GM21786 (cell line): ENCODE results near the gene POLA2.
"Not testable (repeated sequence)": the region's sequence is repeated elsewhere in the genome, so short reads cannot be mapped to it uniquely, and the experiment has no call there.

Experiments
- ATAC-seq: cut with Tn5 transposase; IDR thresholded peaks from one replicate; pipeline ENCODE4 v1.9.1; 2021; ENCODE audit not compliant: unreplicated experiment

POLA2 gene

DNA sequence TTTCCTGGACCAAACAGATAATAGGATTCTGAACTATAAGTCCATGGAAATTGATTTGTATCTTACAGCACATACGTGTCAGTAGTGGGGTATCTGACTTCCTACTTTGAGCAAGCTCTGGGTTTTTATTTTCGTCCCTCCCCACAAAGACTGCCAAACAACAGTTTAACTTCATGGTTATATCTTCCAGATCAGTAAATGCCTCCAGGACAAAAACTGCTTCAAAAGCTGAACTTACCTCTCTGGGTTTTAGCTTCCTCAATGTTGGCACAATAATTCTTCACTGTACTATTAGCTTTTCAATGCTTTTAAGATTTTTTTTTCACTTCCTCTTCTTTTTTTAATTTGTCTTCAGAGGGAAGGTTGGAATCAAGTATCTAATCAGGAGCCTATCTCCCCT is 67.7 kb downstream of the POLA2 start:
- no peak for ATAC-seq

DNA sequence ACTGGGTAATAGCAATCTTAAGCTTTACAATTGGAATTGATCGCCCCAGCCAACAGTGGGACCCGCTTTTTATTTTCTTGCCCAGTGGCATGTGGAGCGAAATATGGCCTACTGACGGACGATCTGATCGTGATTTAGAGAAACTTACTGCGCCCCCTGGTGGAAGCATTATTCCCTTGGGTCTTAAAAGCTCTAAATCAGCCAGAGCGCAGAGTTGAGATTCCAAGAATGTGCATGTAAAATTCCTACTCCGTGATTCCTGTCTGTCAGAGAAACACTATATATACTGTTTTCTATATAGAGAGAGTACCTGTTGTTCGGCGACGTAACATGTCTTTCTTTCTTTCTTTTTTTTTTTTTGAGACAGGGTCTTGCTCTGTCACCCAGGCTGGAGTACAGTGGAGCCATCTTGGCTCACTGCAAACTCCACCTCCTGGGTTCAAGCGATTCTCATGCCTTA is 68.2 kb downstream of the POLA2 start:
- ATAC-seq, result no peak

DNA sequence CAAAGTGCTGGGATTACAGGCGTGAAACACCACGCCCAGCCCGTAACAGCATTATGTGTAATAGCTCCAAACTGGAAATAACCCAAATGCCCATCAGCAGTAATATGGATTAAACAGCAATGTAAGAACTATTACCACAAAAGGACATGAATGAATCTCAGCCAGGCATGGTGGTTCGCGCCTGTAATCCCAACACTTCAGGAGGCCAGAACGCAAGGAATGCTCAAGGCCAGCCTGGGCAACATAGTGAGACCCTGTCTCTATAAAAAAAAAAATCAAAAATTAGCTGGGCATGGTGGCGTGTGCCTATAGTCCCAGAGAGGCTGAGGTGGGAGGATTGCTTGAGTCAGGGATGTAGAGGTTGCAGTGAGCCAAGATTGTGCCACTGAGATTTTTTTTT is 68.8 kb downstream of the POLA2 start:
- no peak for ATAC-seq

DNA sequence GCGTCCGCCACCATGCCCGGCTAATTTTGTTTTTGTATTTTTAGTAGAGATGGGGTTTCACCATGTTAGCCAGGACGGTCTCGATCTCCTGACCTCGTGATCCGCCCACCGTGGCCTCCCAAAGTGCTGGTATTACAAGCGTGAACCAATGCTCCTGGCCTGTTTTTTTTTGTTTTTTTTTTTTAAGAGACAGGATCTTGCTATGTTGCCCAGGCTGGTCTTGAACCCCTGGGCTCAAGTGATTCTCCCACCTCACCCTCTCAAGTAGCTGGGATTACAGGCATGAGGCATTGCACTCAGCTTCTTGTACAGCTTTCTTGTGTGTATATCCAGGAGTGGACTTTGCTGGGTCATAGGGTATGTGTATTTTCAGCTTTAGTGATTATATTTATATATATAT is 70.8 kb downstream of the POLA2 start:
- not testable (repeated sequence) for ATAC-seq

DNA sequence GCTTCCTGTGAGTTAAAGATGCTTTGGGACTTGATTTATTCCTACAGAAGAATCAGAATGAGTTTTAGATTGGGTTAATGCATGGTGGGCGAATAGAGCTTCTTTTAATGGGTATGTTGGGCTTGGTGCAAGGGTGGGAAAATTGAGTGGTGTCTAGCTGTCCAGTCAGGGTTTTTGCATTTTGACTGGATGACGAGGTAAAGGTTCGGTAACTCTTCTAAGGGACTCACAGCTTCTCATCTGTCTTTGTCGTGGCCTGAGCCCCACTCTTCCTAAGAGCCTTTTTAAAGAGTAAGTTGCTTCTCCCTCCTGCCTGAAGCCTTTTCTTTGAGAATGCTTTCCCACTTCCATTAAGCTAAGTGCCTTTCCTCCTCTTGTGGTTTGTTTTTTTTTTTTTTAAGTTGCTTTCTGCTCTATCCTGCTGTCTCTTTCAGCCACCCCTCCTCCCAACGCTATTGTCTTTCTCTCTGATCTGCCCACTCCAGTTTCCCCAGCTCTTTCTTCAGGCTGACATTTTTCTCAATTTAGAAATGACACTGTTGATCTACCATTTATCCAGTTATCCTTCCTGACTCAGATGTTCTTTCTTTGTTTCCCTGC is 73.0 kb downstream of the POLA2 start:
- ATAC-seq, result no peak

DNA sequence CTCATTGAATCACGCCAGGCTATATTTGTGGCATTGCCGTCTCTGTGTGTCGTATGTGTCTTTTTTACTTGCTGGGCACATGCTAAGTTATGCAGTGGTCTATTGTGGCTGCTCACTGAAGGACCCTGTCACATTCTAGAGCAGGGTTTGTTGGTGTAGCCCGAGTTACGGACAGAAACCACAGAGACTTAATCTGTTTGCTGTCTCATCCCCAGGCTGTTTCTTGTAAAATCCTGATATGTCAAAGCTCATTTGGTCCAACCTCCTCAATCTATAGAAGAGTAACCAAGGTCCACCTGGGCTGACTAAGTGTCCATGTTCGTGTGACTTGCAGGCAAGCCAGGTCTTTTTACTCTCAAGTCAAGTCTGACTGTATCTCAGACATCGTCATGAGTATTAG is 76.9 kb downstream of the POLA2 start:
- no peak for ATAC-seq

DNA sequence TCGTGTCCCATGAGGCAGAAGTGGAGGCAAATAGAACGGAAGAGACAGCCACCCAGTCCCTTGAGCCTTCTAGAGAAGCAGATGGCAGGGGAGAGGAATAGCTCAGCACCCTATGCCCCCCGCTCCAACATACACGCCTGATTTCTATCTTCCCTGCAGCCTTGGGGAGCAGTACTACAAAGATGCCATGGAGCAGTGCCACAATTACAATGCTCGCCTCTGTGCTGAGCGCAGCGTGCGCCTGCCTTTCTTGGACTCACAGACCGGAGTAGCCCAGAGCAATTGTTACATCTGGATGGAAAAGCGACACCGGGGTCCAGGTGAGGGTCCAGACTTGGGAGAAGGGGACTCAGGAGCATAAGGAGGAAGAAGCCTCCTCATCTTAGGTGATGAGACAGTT is 78.5 kb downstream of the POLA2 start:
- ATAC-seq, result no peak

DNA sequence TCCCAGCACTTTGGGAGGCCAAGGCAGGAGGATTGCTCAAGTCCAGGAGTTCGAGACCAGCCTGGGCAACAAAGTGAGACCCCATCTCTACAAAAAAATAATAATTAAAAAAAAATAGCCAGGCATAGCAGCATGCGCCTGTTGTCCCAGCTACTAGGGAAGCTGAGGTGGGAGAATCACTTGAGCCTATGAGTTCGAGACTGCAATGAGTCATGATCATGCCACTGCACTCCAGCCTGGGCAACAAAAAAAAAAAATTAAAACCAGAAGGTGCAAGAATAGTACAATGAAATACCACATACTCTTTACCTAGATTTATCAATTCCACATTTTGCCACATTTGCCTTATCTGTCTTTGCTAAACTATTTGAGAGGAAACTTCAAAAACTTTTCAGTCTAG is 80.1 kb downstream of the POLA2 start:
- no peak for ATAC-seq
